ENCODE results near the gene PIP4K2A. TPM values are rescaled to one million over a fixed set of nuclear protein-coding genes. Genes with fewer than 3 reads are reported as not detected.

PIP4K2A gene
- total and polyA plus RNA-seq, 2 of the 13 experiments (the other 11 are each of a cell fraction or from before 2014, with no cell fraction given) = 9.1 to 22.6 TPM

GRCh38 chr10:22593026-22593425, 121.4 kb downstream of the PIP4K2A start (continued):
- TF ChIP-seq ZBTB34 (CRISPR knock-in tag; IDR thresholded peaks at IDR 0.05) (no peak), RNF2 (conservative IDR thresholded peaks at IDR 0.05; ENCODE audit: low read depth) (no peak), NCOA5 (CRISPR knock-in tag; IDR thresholded peaks at IDR 0.05) (no peak), PRMT3 (CRISPR knock-in tag; IDR thresholded peaks at IDR 0.05; ENCODE audit: borderline replicate concordance, low read depth) (no peak), MAF1 (CRISPR knock-in tag; IDR thresholded peaks at IDR 0.05; ENCODE audit: borderline replicate concordance) (no peak), ZBTB20 (CRISPR knock-in tag; IDR thresholded peaks at IDR 0.05; ENCODE audit: borderline replicate concordance, low read depth) (no peak), ZBTB26 (CRISPR knock-in tag; IDR thresholded peaks at IDR 0.05; ENCODE audit: borderline replicate concordance) (no peak), ZNF766 (CRISPR knock-in tag; IDR thresholded peaks at IDR 0.05; ENCODE audit: borderline replicate concordance) (no peak), KDM3A (CRISPR knock-in tag; IDR thresholded peaks at IDR 0.05; ENCODE audit: low read depth) (no peak), MTF1 (CRISPR knock-in tag; IDR thresholded peaks at IDR 0.05) (no peak)

GRCh38 chr10:22589851-22590514, 124.4 kb downstream of the PIP4K2A start:
- H3K79me2 ChIP-seq (ENCODE audit: insufficient read depth, low read length) = no peaks in the 10 kb centered on the region
- no peak overlapping the region for H3K4me2 ChIP-seq (ENCODE audit: low read depth, low read length)
- no peak overlapping the region for H3K4me3 ChIP-seq (replicated peaks in 1 of 3; ENCODE audit: insufficient read depth in 1 of 3, low read depth in 2 of 3, low read length in 3 of 3)
- no peak overlapping the region for H2AFZ ChIP-seq (ENCODE audit: low read length)
- no peak for ATAC-seq
- H3K4me1 ChIP-seq (ENCODE audit: insufficient read depth, low read length) = no peaks in the 10 kb centered on the region
- CTCF ChIA-PET (ENCODE audit: low intra/inter-chr PET ratio, low total read pairs) = no interaction called here
- H3K36me3 ChIP-seq (replicated peaks in 1 of 2; ENCODE audit: control insufficient read depth in 1 of 2, insufficient read depth in 2 of 2, low read length in 2 of 2) = peaks cover 2 to 22% of the 10 kb centered on the region in 2 experiments; a peak in 3 of 5 replicates
- in situ Hi-C loops (cut with HindIII; ENCODE audit: extremely low pct_ligation_motif_present, low pct_unique_long_range_greater_than_20kb) = no loop called here
- no peak overlapping the region for H3K9ac ChIP-seq (ENCODE audit: insufficient read depth, low read depth, low read length)
- FAIRE-seq = no peak
- no peaks in the 10 kb centered on the region for H3K9me3 ChIP-seq (ENCODE audit: low read length)
- POLR2A ChIA-PET = no interaction called here
- 96% methylated on average over 6 of the region's 6 CpGs for WGBS (ENCODE audit: low lambda C conversion rate)
- no peak for DNase-seq (ENCODE audit: low spot score)
- no peak overlapping the region for H3K27ac ChIP-seq (ENCODE audit: extremely low read length, insufficient read depth, low read length)
- intact Hi-C loops (cut with micrococcal nuclease; ENCODE audit: unreplicated experiment) = no loop called here
- H4K20me1 ChIP-seq (ENCODE audit: insufficient read depth, low read length) = no peaks in the 10 kb centered on the region
- BruUV-seq (replicated peaks) = no TSS peak
- no peaks in the 10 kb centered on the region for H3K27me3 ChIP-seq (ENCODE audit: control insufficient read depth in 1 of 2, insufficient read depth in 2 of 2, low read length in 2 of 2)
- no peak for TF ChIP-seq FOXP4 (CRISPR knock-in tag; IDR thresholded peaks at IDR 0.05)
- TF ChIP-seq HMG20A (CRISPR knock-in tag; IDR thresholded peaks at IDR 0.05; ENCODE audit: borderline replicate concordance) = no peak
- no peak for TF ChIP-seq MED13 (CRISPR knock-in tag; IDR thresholded peaks at IDR 0.05)
- TF ChIP-seq MYNN (CRISPR knock-in tag; IDR thresholded peaks at IDR 0.05; ENCODE audit: low read depth) = no peak
- TF ChIP-seq THAP7 (CRISPR knock-in tag; IDR thresholded peaks at IDR 0.05) = no peak
